ENCODE data around the gene OR11H7.
"Not testable (repeated sequence)": the region's sequence is repeated elsewhere in the genome, so short reads cannot be mapped to it uniquely, and the experiment has no call there.

OR11H7 gene

DNA sequence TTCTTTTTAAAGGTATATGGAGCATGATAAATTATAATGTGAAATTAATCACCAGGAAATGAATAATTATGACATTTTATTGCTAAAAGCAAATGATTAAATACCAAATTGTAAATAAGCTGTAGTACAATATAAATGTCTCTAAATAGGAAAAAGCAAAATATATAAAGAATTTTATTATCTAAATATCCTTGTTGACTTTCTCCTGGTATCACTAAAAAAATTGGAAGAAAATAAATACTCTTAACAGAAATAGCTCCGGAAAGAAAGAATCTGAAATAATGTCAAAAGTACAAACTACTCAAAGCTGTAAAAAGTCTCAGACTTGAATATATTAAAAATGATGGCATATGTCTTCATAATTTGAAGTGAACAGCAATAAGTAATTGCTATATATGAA lies at the start of gene OR11H7:
Gene OR11H7, plus strand, starts transcription at position 301 of the 400 bp plus-strand sequence.
- no peak for DNase-seq

DNA sequence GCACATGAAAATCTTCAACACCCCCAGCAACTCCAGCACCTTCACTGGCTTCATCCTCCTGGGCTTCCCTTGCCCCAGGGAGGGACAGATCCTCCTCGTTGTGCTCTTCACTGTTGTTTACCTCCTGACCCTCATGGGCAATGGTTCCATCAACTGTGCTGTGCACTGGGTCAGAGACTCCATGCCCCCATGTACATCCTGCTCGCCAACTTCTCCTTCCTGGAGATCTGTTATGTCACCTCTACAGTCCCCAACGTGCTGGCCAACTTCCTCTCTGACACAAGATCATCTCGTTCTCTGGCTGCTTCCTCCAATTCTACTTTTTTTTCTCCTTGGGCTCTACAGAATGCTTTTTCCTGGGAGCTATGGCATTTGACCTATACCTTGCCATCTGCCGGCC lies 49.6 kb upstream of the OR11H7 start:
- DNase-seq: no peak

DNA sequence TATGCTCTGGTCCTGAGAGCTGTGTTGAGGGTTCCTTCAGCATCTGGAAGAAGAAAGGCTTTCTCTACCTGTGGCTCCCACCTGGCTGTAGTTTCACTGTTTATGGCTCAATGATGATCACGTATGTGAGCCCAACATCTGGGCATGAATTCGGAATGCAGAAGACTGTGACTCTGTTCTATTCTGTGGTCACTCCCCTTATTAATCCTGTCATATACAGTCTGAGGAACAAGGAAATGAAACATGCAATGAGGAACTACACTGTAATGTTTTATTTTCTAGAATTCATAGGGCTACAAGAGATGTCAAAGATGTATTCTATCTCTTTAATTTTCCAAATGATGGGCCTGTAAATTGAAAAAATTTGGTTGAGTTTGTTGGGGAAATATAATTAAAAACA lies 48.9 kb upstream of the OR11H7 start:
- DNase-seq: no peak

DNA sequence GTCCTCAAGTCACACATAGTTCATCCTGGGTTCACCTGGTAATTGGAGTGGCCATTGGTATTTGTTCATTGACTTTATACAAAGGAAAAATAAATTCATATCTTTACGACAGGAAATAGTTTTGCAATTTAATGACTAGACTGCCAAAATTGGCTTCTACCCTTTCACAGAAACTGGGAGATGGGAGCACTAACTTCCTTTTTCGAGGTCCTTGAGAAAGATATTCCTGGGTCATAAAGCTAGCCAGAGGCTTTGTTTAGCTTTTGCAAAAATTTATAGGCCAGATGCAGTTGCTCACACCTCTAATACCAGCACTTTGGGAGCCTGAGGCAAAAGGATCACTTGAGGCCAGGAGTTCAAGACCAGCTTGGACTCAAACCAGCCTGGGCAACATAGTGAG lies 48.3 kb upstream of the OR11H7 start:
- no peak for DNase-seq

DNA sequence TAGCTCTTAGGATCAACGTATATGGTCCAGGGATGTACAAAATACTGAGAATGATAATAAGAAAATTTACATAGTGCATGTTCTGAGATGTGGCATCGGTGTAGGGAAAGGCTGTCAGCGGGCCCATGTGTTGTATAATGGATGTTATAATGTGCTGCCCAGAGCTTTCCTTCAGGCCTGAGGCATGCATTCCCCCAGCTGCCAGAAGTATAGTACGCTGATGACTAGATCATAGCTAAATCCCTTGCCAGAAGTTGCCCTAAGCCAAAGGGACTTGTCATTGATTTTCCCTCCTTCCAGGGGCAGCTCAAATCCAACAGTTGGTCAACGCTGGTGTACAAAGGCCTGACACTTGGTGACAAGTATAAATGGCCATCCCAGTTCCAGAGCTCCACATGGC lies 44.6 kb upstream of the OR11H7 start:
- no peak for DNase-seq

DNA sequence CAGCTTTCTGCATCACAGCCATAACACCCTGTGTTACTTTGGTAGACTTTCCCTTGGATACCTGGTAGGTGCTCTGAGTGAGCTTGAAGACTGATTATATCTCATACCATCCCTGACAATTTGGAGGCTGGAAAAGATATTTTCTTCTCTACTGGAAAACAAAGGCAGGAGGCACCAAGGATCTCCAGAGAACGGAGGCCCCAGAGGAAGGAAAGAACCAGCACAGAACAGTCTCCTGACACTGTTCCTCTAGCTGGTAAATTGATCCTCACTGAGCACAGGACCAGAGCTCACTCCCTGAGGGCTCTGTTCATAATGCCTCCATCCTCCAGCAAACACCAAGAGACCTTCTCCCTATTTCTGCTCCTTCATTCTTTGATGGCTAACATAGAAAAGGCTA lies 38.2 kb upstream of the OR11H7 start, which contains the start of gene OR11G2:
Gene OR11G2, plus strand, starts transcription at position 301 of the 400 bp plus-strand sequence. CDS start 6,542 bp downstream, outside the sequence.
- DNase-seq: no peak

DNA sequence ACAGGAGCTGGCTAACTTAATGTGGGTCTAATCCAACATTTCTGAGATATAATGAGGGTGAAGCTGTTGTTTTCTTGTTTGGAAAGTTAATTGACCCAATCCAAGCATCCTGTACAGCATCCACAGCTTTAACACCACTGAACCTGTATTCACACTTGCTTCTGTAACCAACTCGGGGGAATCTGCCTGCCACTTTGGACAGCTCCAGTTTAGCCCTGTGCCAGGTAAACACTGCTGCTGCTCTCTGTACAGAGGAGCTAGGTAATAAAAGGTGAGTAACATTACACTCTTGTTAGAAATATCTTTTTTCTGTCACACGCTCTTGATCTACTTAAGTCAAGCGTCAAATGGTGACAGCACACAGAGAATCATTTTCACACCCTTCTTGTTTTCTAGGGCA lies 37.4 kb upstream of the OR11H7 start:
- DNase-seq: no peak

DNA sequence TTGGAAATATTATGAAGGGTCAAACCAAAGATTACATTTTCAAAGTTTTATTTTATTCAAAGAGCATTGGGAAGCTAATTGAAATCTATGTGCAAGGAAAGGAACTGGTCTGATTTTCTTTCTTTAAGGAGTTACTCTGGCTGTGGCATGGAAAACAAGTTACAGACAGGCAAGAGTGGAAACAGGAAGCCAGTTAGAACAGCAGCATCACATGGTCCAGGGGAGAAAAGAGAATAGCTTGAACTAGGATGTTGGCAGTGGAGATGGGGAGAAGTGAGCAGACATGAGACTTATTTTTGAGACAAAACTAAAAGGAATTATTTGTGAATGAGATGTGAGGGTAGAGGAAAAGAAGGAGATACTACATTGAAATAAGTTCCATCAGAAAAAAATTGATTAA lies 34.7 kb upstream of the OR11H7 start:
- DNase-seq: no peak

DNA sequence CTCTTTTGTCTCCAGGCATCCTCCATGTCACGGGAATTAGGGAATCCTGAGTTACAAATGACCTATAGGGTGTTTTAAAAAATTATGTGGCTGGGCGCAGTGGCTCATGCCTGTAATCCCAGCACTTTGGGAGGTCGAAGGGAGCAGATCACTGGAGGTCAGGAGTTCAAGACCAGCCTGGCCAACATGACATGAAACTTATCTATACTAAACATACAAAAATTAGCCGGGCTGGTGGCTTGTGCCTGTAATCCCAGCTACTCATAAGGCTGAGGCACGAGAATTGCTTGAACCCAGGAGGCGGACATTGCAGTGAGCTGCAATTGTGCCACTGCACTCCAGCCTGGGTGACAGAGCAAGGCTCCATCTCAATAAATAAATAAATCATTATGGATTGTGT lies 33.6 kb upstream of the OR11H7 start:
- DNase-seq: not testable (repeated sequence)

DNA sequence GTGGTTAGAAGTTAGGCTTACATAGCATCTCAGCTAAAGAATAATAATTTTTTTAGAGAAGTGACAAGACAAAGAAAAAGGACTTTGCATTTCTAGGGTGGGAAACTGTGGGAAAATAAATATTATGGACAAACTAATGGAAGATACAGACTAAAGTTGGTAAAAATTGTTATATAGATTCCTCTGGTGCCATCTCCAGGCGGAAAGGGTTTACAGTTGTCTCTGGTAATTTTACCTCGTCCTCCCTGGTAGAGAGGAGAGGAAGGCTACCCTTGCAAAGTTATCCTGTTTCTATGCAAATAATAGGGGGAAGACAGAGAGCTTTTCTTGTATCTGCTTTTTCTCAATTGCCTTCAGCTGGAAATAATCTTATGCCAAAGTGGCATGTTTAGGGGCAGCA lies 32.9 kb upstream of the OR11H7 start:
- DNase-seq: peak; percentile 4

DNA sequence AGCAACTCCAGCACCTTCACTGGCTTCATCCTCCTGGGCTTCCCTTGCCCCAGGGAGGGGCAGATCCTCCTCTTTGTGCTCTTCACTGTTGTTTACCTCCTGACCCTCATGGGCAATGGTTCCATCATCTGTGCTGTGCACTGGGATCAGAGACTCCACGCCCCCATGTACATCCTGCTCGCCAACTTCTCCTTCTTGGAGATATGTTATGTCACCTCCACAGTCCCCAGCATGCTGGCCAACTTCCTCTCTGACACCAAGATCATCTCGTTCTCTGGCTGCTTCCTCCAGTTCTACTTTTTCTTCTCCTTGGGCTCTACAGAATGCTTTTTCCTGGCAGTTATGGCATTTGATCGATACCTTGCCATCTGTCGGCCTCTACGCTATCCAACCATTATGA lies 31.3 kb upstream of the OR11H7 start:
- DNase-seq: no peak

DNA sequence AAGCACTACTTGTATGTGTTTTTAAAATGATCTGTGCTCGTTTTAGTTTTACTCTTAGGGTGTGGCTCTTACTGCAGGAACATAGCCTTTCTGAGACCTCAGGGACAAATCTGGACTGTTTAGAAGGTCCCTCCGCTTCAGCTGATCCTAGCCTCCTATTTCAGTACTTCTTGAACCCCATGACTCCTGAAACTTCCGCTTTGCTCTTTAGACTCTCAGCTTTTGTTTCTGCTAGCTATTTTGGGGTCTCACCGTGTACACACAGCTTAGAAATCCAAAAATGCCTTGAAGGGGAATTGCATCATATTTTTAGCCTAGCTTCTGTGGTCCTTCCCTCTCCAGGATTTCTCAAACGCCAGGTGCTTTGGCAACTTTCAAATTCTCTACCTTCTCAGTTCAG lies 29.8 kb upstream of the OR11H7 start:
- DNase-seq: no peak

DNA sequence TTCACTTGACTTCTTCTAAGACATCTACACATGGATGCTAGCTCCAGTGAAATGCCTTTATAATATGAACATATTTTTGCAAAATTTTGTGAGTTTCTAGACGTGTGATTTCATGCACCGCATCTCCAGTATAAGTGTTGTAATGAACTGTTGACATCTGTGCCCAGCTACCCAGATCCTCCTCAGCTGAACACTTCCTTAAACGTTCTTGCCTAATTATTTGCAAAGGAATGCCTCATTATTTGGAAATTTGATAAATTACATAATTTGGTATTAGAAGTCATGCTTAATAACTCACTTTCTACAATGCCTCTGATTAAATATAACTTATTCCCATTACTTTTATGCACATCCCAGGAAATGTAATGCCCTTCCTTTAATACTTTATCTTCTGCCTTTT lies 24.1 kb upstream of the OR11H7 start:
- no peak for DNase-seq

DNA sequence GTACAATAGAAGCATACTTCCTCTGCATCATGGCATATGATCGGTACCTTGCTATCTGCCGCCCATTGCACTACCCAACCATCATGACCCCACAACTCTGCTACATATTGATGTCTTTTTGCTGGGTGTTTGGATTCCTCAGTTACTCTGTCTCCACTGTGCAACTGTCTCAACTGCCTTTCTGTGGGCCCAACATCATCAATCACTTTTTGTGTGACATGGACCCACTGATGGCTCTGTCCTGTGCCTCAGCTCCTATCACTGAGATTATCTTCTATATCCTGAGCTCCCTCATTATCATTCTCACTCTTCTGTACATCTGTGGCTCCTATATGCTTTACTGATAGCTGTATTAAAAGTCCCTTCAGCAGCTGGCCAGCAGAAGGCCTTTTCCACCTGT lies 19.2 kb upstream of the OR11H7 start:
- DNase-seq: no peak

DNA sequence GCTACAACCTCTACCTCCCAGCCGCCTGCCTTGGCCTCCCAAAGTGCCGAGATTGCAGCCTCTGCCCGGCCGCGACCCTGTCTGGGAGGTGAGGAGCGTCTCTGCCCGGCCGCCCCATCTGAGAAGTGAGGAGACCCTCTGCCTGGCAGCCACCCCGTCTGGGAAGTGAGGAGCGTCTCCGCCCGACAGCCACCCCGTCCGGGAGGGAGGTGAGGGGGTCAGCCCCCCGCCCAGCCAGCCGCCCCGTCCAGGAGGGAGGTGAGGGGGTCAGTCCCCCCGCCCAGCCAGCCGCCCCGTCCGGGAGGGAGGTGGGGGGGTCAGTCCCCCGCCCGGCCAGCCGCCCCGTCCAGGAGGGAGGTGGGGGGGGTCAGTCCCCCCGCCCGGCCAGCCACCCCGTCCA lies 16.4 kb upstream of the OR11H7 start:
- DNase-seq: not testable (repeated sequence)

DNA sequence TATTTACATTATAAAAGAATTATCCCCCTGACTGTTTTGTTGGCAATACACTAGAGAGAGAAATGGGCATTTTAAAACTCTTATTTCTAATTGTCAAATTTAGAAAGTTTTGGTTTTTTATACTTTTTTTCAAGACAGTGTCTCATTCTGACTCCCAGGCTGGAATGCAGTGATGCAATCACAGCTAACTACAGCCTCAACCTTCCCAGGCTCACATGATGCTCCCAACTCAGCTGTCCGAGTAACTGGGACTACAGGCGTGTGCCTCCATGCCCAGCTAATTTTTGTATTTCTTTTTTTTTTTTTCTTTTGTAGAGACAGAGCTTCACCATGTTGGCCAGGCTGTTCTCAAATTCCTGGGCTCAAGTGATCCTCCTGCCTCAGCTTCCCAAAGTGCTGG lies 13.6 kb upstream of the OR11H7 start:
- no peak for DNase-seq

DNA sequence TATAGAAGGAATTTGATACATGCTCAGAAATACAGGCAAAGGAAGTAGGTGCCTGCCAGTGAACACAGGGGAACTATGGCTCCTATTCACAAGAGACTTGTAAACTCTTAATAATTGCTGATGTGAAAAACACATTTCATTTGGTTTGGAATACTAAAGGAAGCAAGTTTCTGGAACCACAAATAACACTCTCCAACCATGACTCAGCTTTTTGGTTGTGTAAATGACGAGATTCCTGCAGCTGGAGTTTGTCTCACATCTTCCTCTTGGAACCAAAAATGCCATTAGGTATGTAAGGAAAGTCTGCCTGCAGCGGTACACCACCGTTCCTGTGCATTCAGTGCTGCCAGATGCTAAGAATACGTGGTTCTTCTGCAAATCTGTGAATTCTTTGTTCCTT lies 9.7 kb upstream of the OR11H7 start:
- no peak for DNase-seq

DNA sequence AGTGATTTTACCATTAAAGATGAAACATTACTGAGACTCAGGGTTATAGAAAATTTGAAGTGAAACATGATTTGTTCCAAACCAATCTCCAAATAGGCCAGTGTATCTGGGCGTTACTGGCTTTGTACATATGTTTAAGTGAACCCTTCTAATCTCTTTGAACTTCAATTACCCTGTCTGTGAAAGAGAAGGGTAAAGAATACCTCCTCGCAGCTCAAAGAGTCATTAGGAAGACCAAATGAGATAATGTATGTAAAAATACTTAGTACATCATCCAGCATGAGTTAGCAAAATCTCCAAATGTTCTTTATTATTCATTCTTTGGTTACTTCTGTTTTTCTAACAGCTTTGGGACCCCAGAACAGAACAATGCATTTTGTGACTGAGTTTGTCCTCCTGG lies 5.4 kb upstream of the OR11H7 start, which contains the start of gene OR11H6:
Gene OR11H6, plus strand, starts transcription at position 301 of the 400 bp plus-strand sequence. Its CDS starts 0 bp downstream, at position 301.
- no peak for DNase-seq

DNA sequence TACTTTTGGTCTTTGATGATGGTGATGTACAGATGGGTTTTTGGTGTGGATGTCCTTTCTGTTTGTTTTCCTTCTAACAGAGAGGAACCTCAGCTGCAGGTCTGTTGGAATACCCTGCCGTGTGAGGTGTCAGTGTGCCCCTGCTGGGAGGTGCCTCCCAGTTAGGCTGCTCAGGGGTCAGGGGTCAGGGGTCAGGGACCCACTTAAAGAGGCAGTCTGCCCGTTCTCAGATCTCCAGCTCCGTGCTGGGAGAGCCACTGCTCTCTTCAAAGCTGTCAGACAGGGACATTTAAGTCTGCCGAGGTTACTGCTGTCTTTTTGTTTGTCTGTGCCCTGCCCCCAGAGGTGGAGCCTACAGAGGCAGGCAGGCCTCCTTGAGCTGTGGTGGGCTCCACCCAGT lies 6.6 kb downstream of the OR11H7 start:
- DNase-seq: not testable (repeated sequence)

DNA sequence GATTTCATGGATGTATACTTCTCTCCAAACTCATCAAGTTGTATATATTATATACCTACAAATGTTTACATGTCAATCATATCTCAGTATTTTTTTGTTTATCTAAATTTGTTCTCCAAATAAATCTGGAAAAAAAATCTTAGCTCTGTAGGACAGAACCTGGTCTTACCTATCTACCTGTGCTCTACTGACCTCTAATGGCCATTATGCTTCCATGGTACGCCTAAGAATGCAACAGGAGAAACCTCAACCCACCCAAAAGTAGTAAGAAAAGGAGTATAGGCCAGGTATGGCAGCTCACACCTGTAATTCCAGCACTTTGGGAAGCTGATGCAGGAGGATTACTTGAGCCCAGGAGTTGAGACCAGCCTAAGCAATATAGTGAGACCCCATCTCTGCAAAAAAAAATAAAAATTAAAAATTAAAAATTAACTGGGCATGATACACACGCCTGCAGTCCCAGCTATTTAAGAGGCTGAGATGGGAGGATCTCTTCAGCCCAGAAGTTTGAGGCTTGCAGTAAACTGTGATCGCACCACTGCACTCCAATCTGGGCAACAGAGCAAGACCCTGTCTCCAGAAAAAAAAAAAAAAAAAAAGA lies 19.0 kb downstream of the OR11H7 start:
- peak; percentile 56 for DNase-seq

DNA sequence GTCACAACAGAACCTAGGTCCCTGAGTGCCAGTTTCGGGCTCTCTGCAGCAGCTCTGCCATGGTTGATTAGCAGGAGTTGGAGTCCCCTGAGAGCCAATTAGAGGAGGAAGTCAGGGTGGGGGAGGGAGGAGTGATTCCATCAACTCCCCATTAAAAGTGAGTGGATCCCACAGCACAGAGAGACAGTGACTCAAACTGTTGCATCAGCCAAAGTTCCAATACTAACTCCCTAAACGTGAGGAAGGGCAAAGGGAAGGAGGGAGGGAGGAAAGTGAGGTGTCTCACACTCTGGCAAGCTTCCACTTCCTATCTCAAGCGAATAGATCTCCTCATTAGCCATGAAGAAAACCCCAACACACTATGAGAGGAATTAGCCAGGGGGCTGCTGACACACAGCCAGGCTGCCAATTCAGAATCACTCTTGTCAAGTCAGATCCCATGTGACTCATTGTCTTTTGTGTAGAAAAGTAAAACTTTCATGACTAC lies 33.9 kb downstream of the OR11H7 start:
- DNase-seq: no peak

DNA sequence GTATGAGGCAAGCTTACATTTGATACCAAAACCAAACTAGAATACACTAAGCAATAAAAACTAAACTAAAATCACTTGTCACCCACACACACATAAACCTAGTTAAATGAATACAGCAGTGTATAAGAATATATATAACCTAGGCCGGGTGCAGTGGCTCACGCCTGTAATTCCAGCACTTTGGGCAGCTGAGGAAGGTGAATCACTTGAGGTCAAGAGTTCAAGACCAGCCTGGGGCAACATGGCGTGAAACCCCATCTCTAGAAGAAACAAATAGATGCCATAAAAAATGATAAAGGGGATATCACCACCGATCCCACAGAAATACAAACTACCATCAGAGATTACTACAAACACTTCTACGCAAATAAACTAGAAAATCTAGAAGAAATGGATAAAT lies 35.6 kb downstream of the OR11H7 start:
- DNase-seq: not testable (repeated sequence)

DNA sequence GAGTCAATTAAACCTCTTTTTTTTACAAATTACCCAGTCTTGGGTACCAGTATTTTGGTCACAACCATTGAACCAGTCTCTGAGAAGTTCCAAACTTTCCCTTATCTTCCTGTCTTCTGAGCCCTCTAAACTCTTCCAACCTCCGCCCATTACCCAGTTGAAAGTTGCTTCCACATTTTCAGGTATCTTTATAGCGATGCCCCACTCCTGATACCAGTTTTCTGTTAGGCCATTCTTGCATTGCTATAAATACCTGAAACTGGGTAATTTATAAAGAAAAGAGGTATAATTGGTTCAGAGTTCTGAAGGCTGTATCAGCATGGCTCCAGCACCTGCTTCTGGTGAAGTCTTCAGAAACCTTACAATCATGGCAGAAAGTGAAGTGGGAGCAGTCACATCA lies 45.3 kb downstream of the OR11H7 start:
- DNase-seq: no peak

DNA sequence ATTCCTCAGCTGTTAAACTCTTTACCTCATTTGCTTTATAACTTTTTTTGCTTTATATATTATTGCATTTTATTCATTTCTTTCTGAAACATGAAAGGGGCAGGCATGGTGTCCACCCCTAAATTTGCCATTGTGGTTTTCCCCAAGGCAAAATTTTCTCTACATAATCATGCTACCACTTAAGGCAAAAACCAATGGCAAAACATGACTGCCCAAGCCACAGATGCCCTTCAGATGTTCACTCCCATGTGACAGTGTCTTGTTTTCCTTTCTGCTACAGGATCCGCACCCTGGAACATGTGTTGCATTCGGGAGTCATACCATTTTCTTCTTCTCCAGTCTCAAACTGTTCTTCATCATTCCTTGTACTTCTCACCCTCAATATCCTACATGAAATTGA lies 48.6 kb downstream of the OR11H7 start:
- no peak for DNase-seq

DNA sequence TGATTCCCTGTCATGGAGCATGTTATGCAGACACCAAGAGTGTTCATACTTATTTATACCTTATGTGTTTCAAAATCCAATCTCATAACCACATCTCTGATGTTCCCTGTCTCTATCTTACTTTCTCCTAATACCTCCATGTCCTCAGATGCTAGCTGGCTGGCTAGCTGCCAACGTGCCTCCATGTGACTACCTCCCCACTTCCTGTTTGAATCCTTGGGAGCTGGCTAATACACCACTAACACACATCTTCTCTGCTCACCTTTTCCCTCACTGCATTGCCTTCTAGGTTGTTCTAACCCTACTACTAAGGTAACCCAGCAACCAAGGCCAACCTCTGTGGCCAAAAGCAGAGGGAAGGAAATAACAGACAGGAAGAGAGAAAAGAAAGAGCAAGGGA lies 49.6 kb downstream of the OR11H7 start:
- peak; percentile 64 for DNase-seq

All from DMS53 (cell line).